ENCODE results near the gene WIZ. TPM values are rescaled to one million over a fixed set of nuclear protein-coding genes. Genes with fewer than 3 reads are reported as not detected.
A peak's percentile ranks its signal among the peaks of the same experiment; 100 is the strongest.

Gene WIZ
- total and polyA plus RNA-seq, 10 of the 15 experiments (the other 5 are each of a cell fraction or from before 2014, with no cell fraction given): 0.10 to 26.7 (median 2.7) TPM

- TF ChIP-seq SREBF1 (IDR thresholded peaks at IDR 0.05; ENCODE audit: low read length) (0 out of 2 replicates have a peak, but pooled peaks have one; percentile 18), KLF5 (IDR thresholded peaks at IDR 0.05; ENCODE audit: partially characterized antibody) (peak; percentile 90), CREM (IDR thresholded peaks at IDR 0.05; ENCODE audit: low read depth) (peak; percentile 93), EP300 (IDR thresholded peaks at IDR 0.05; ENCODE audit: borderline replicate concordance in 1 of 2, control insufficient read depth in 1 of 2, low read depth in 2 of 2, low read length in 2 of 2) (no peak), PAX5 (IDR thresholded peaks at IDR 0.05; ENCODE audit: borderline replicate concordance, low read depth, low read length) (no peak), MYC (IDR thresholded peaks at IDR 0.05; ENCODE audit: insufficient read depth, insufficient read length, insufficient replicate concordance, low read length, severe bottlenecking) (no peak), MEF2A (IDR thresholded peaks at IDR 0.05; ENCODE audit: insufficient read depth, low read depth, low read length) (0 out of 2 replicates have a peak, but pooled peaks have one; percentile 8), EZH2 (IDR thresholded peaks at IDR 0.05; ENCODE audit: borderline replicate concordance, control insufficient read depth, low read depth, low read length) (no peak), SPI1 (IDR thresholded peaks at IDR 0.05; ENCODE audit: borderline replicate concordance, insufficient read depth, low read depth, low read length) (peak; percentile 38; the same call in 1 of the 2 replicates), BHLHE40 (IDR thresholded peaks at IDR 0.05; ENCODE audit: borderline replicate concordance in 1 of 2, low read depth in 2 of 2, low read length in 1 of 2) (peak in 1 of 2 experiments; percentile 19; a peak in 2 of 4 replicates), ZNF274 (IDR thresholded peaks at IDR 0.05; ENCODE audit: insufficient read depth, insufficient read length) (no peak), CHD4 (IDR thresholded peaks at IDR 0.05) (no peak), ZZZ3 (IDR thresholded peaks at IDR 0.05; ENCODE audit: control insufficient read depth, insufficient read length, low read depth) (no peak), FOXK2 (IDR thresholded peaks at IDR 0.05) (no peak), ZNF217 (IDR thresholded peaks at IDR 0.05) (no peak), BCL11A (IDR thresholded peaks at IDR 0.05; ENCODE audit: low read depth, low read length) (no peak), STAT3 (IDR thresholded peaks at IDR 0.05; ENCODE audit: low read depth, low read length) (no peak), SP1 (IDR thresholded peaks at IDR 0.05; ENCODE audit: low read depth, low read length) (peak; percentile 92), NR2C1 (IDR thresholded peaks at IDR 0.05) (peak; percentile 86), NFXL1 (IDR thresholded peaks at IDR 0.05; ENCODE audit: borderline replicate concordance) (no peak), REST (IDR thresholded peaks at IDR 0.05; ENCODE audit: low read depth, low read length) (peak; percentile 33; the same call in 1 of the 2 replicates), ZBTB11 (CRISPR knock-in tag; IDR thresholded peaks at IDR 0.05) (no peak), WRNIP1 (IDR thresholded peaks at IDR 0.05; ENCODE audit: borderline replicate concordance, low read depth, low read length) (no peak)
Observed at GRCh38 chr19:15379083-15379998, 70.4 kb downstream of the WIZ start, which contains the start of gene AKAP8 (continued).
